ENCODE data around the gene PRR5.

GRCh38 chr22:44775862-44776261 is 73.9 kb downstream of the PRR5 start:
- TF ChIP-seq CTCF (conservative IDR thresholded peaks at IDR 0.05 in 1 of 2, IDR thresholded peaks at IDR 0.05 in 1 of 2; ENCODE audit: low read depth in 1 of 2, low read length in 2 of 2) (no peak), EZH2 (IDR thresholded peaks at IDR 0.05; ENCODE audit: low read length, missing control alignments) (no peak)
